ENCODE data around the gene STAT4.

STAT4 gene

GRCh38 chr2:191020742-191021381, 129.9 kb downstream of the STAT4 start:
- in situ Hi-C loops (cut with HindIII; ENCODE audit: low sequenced_read_pairs), result no loop called here
- peak overlapping the region; percentile 68 for H3K4me3 ChIP-seq (ENCODE audit: low read depth, low read length)
- DNase-seq (ENCODE audit: low read depth, low spot score), result peak; percentile 65

GRCh38 chr2:191020221-191020741, 130.5 kb downstream of the STAT4 start:
- DNase-seq (ENCODE audit: low read depth, low spot score), result peak; percentile 97
- in situ Hi-C loops (cut with HindIII; ENCODE audit: low sequenced_read_pairs), result no loop called here
- H3K4me3 ChIP-seq (ENCODE audit: low read depth, low read length), result peak overlapping the region; percentile 68
- no peak for TF ChIP-seq CTCF (IDR thresholded peaks at IDR 0.05; ENCODE audit: low read depth, low read length)

More at GRCh38 chr2:191020742-191021381, 129.9 kb downstream of the STAT4 start:
- no peak for TF ChIP-seq CTCF (IDR thresholded peaks at IDR 0.05; ENCODE audit: low read depth, low read length)

GRCh38 chr2:191019376-191019775, 131.4 kb downstream of the STAT4 start:
- no peak overlapping the region for H3K4me3 ChIP-seq (ENCODE audit: low read depth, low read length)
- in situ Hi-C loops (cut with HindIII; ENCODE audit: low sequenced_read_pairs), result no loop called here
- TF ChIP-seq CTCF (IDR thresholded peaks at IDR 0.05; ENCODE audit: low read depth, low read length), result no peak
- no peak for DNase-seq (ENCODE audit: low read depth, low spot score)

- no peak overlapping the region for H3K4me3 ChIP-seq (ENCODE audit: low read depth, low read length)
- no peak for TF ChIP-seq CTCF (IDR thresholded peaks at IDR 0.05; ENCODE audit: low read depth, low read length)
- in situ Hi-C loops (cut with HindIII; ENCODE audit: low sequenced_read_pairs), result no loop called here
- DNase-seq (ENCODE audit: low read depth, low spot score), result no peak
Measured at GRCh38 chr2:191018643-191019119, 132.1 kb downstream of the STAT4 start.

- in situ Hi-C loops (cut with HindIII; ENCODE audit: low sequenced_read_pairs), result no loop called here
- H3K4me3 ChIP-seq (ENCODE audit: low read depth, low read length), result no peak overlapping the region
- TF ChIP-seq CTCF (IDR thresholded peaks at IDR 0.05; ENCODE audit: low read depth, low read length), result no peak
- DNase-seq (ENCODE audit: low read depth, low spot score), result no peak
Measured at GRCh38 chr2:191018048-191018447, 132.7 kb downstream of the STAT4 start.

GRCh38 chr2:191015831-191016230, 135.0 kb downstream of the STAT4 start:
- in situ Hi-C loops (cut with HindIII; ENCODE audit: low sequenced_read_pairs), result no loop called here
- TF ChIP-seq CTCF (IDR thresholded peaks at IDR 0.05; ENCODE audit: low read depth, low read length), result no peak
- no peak for DNase-seq (ENCODE audit: low read depth, low spot score)
- H3K4me3 ChIP-seq (ENCODE audit: low read depth, low read length), result no peak overlapping the region

Data from astrocyte of the spinal cord (primary cell).